Activated naive CD8-positive, alpha-beta T cell treated with anti-CD3 and anti-CD28 coated beads, Interleukin-2, amount 50 U/mL, for 24 hours (primary cell): ENCODE data around the gene SERPINA1.

ENCODE experiments used
- ATAC-seq: fragments of 150-1000 bp; cut with Tn5 transposase; one replicate; pipeline ENCODE4 v1.10.0; 2021
- DNase-seq: peaks from one replicate; pipeline ENCODE4 v3.0.0; 2021
- H3K27ac Mint-ChIP-seq: one replicate; pipeline ENCODE4 v1.8.0; 2021; ENCODE audit warnings: mild to moderate bottlenecking, mixed read lengths
- H3K27me3 Mint-ChIP-seq: one replicate; pipeline ENCODE4 v1.8.0; 2021; ENCODE audit warnings: mixed read lengths
- H3K36me3 Mint-ChIP-seq: one replicate; pipeline ENCODE4 v1.8.0; 2021; ENCODE audit warnings: low read depth, mixed read lengths
- H3K4me1 Mint-ChIP-seq: one replicate; pipeline ENCODE4 v1.8.0; 2021; ENCODE audit warnings: mixed read lengths
- H3K4me3 Mint-ChIP-seq: one replicate; pipeline ENCODE4 v1.8.0; 2021; ENCODE audit warnings: mild to moderate bottlenecking, moderate library complexity, mixed read lengths
- H3K9me3 Mint-ChIP-seq: one replicate; pipeline ENCODE4 v1.8.0; 2021; ENCODE audit warnings: mixed read lengths

The SERPINA1 gene

GRCh38 chr14:94405486-94405885, 17.1 kb upstream of the SERPINA1 start:
- H3K27me3 Mint-ChIP-seq: peaks cover 6% of the 10 kb centered on the region
- H3K4me3 Mint-ChIP-seq: no peak overlapping the region
- peaks cover 19% of the 10 kb centered on the region for H3K9me3 Mint-ChIP-seq
- no peak overlapping the region for H3K27ac Mint-ChIP-seq
- DNase-seq (no peak), ATAC-seq (no peak)
- no peaks in the 10 kb centered on the region for H3K36me3 Mint-ChIP-seq
- no peaks in the 10 kb centered on the region for H3K4me1 Mint-ChIP-seq

DNA sequence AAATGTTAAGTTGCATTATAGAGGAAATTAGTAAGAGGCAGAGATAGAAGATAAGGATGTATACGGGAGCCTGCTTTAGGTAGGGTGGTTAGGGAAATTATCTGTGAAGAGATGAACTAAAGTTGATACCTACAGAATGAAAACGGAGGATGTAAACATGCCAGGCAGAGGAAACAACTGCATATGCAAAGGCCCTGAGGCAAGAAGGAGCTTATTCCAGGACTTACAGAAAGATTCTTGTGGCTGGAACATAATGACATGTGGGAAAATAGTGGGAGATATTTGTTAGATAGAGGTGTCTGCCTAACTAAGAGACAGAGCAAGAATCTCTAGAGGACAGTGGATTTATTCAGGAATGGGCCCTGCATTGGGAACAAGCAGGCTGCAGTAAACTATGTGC, 16.2 kb upstream of the SERPINA1 start:
- no peak for DNase-seq
- H3K4me3 Mint-ChIP-seq: no peak overlapping the region

DNA sequence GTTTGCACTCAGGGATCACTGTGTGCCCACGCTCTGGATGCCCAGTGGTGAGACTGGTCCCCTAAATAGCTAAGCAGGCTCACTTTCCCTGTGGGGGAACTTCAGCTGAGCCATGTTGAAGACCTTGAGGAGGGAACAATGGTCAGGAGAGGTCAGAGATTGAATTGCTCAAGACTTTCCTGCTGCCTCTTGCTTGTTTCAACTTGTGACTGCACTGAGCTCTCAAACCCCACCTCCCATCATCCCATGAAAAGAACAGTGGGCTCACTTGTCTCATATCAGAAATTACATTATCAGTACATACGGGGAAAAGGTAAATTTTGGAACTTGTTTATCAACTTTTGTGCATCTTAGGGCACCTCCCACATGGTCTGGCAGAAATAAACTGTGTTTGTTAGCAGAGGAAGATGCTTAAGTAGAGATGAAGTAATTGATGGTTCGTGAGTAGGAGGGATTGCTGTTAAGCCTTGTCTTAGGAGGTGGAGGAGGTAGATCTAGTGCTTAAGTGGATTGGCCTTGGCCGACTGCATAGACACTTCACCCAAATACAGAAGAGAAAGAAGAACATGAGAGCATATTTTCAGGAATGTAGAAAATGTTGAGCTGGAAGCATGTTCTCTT, 15.0 kb upstream of the SERPINA1 start:
- Mint-ChIP-seq H3K27me3 (peaks cover 8% of the 10 kb centered on the region), H3K36me3 (no peaks in the 10 kb centered on the region), H3K27ac (no peak overlapping the region), H3K4me1 (no peaks in the 10 kb centered on the region), H3K9me3 (peaks cover 13% of the 10 kb centered on the region), H3K4me3 (no peak overlapping the region)
- ATAC-seq (no peak), DNase-seq (no peak)

More for the DNA sequence above, 16.2 kb upstream of the SERPINA1 start:
- H3K9me3 Mint-ChIP-seq: peaks cover 19% of the 10 kb centered on the region
- H3K4me1 Mint-ChIP-seq: no peaks in the 10 kb centered on the region
- no peaks in the 10 kb centered on the region for H3K36me3 Mint-ChIP-seq
- ATAC-seq: no peak
- no peak overlapping the region for H3K27ac Mint-ChIP-seq
- peaks cover 8% of the 10 kb centered on the region for H3K27me3 Mint-ChIP-seq

DNA sequence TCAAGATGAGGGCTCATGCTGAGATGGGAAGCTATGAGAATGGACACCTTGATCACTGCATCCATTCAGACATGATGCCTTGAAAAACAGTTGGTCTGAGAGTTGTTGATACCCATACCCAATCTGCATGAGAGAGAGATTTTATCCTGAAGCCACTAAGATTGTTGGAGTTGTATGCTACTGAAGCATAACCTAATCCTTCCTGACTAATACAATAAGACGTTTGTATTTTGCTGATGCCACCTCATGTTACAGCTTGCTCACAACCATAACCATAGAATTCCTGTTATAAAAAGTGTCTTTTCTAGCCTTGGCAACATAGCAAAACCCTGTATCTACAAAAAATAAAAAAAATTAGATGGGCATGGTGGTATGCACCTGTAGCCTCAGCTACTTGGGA, 12.7 kb upstream of the SERPINA1 start:
- no peak for DNase-seq
- no peak for ATAC-seq
- no peaks in the 10 kb centered on the region for H3K4me1 Mint-ChIP-seq
- peaks cover 18% of the 10 kb centered on the region for H3K27me3 Mint-ChIP-seq
- H3K4me3 Mint-ChIP-seq: no peak overlapping the region
- H3K27ac Mint-ChIP-seq: no peak overlapping the region
- H3K9me3 Mint-ChIP-seq: peaks cover 9% of the 10 kb centered on the region
- H3K36me3 Mint-ChIP-seq: no peaks in the 10 kb centered on the region

GRCh38 chr14:94400422-94400841, 12.0 kb upstream of the SERPINA1 start:
- no peak overlapping the region for H3K27ac Mint-ChIP-seq
- peaks cover 18% of the 10 kb centered on the region for H3K27me3 Mint-ChIP-seq
- DNase-seq: no peak
- ATAC-seq: no peak
- H3K9me3 Mint-ChIP-seq: peaks cover 4% of the 10 kb centered on the region
- no peaks in the 10 kb centered on the region for H3K4me1 Mint-ChIP-seq
- no peaks in the 10 kb centered on the region for H3K36me3 Mint-ChIP-seq
- no peak overlapping the region for H3K4me3 Mint-ChIP-seq

DNA sequence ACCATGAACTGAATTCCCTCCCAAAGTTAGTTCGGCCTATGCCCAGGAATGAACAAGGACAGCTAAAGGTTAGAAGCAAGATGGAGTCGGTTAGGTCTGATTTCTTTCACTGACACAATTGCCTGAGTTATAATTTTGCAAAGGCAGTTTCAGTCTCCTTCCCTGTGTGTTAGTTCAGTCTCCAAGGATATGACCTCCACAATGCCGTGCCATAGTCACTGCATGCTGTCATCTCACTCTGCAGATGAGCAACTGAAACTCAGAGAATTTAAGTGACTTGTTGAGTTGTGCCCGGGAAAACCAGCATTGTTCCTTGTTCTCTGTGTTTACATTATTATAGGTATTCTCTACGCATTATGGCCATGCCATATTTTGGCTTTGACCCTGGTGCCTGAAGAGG, 10.1 kb upstream of the SERPINA1 start:
- Mint-ChIP-seq H3K4me1 (peaks cover 18% of the 10 kb centered on the region), H3K9me3 (peaks cover 4% of the 10 kb centered on the region), H3K36me3 (peaks cover 2% of the 10 kb centered on the region), H3K27ac (no peak overlapping the region), H3K27me3 (peaks cover 18% of the 10 kb centered on the region), H3K4me3 (no peak overlapping the region)
- no peak for ATAC-seq
- no peak for DNase-seq

DNA sequence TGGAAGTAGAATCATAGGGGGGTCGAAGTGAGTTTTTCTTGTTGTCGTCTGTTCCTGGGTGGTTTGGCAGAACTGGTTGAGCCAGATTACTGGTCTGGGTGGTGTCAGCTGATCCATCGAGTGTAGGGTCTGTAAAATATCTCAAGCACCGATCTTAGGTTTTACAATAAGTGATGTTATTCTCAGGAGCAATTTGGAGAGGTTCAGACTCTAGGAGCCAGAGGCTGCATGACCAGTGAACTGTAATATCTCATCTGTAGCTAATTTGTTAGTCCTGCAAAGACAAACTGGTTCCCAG, 9.7 kb upstream of the SERPINA1 start:
- Mint-ChIP-seq H3K36me3 (peaks cover 2% of the 10 kb centered on the region), H3K9me3 (peaks cover 4% of the 10 kb centered on the region), H3K27me3 (peaks cover 18% of the 10 kb centered on the region), H3K27ac (no peak overlapping the region), H3K4me1 (peaks cover 22% of the 10 kb centered on the region), H3K4me3 (no peak overlapping the region)
- ATAC-seq (no peak), DNase-seq (no peak)

DNA sequence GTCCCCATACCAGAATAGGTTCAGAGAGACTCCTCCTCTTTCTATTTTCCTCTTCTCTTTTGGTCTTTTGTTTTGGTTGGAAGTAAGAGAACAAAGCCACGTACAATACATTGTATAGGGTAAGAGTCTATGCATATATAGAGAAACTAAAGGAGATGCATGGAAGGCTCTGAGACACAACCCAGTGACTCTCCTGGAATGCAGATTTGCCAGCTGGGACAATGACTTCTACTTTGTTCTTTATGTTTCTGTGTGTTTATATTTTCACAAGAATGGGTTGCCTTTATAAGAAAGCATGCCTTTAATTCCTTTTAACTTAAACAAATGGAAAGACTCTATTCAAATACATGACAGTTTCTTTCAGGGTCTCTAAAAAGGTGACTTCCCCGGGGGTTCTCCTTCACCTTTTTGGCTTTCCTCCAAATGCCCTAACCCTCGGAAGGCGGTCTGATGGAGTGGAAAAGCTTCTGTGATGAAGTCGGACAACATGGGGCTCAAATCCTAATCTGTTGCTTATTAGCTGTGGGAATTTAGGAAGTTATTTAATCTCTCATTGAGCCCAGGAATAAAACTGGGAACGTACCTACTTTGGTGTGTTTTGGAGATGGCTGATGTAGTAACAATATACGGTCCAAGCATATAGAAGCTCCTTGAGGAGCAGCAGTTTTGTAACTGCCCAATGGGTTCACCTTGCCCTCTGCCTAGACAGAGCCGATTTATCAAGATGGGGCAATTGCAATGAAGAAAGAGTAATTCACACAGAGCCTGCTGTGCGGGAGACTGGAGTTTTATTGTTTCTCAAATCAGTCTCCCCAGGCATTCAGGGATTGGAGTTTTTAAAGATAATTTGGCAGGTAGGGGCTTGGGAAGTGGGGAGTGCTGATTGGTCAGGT, 9.1 kb upstream of the SERPINA1 start:
- peaks cover 4% of the 10 kb centered on the region for H3K9me3 Mint-ChIP-seq
- peaks cover 28% of the 10 kb centered on the region for H3K4me1 Mint-ChIP-seq
- DNase-seq (no peak), ATAC-seq (no peak)
- no peak overlapping the region for H3K4me3 Mint-ChIP-seq
- no peak overlapping the region for H3K27ac Mint-ChIP-seq
- H3K36me3 Mint-ChIP-seq: peaks cover 2% of the 10 kb centered on the region
- peaks cover 18% of the 10 kb centered on the region for H3K27me3 Mint-ChIP-seq

DNA sequence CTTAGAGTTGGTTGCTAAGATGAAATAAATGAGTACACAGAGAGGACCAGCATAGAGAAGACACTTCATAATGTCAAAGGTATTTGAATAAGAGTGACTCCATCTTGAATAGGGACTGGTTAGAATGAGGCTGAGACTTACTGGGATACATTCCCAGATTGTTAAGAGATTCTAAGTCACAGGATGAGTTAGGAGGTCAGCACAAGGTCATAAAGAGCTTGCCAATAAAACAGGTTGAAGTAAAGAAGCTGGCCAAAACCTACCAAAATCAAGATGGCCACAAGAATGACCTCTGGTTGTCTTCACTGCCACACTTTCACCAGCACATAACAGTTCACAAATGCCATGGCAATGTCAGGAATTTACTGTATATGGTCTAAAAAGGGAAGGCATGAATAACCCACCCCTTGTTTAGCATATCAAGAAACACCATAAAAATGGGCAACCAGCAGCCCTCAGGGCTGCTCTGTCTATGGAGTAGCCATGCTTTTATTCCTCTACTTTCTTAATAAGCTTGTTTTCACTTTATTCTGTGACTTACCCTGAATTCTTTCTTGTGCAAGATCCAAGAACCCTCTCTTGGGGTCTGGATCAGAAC, 8.3 kb upstream of the SERPINA1 start:
- Mint-ChIP-seq H3K27me3 (peaks cover 16% of the 10 kb centered on the region), H3K27ac (no peak overlapping the region), H3K36me3 (peaks cover 2% of the 10 kb centered on the region), H3K4me3 (no peak overlapping the region), H3K4me1 (peaks cover 36% of the 10 kb centered on the region), H3K9me3 (peaks cover 4% of the 10 kb centered on the region)
- DNase-seq (no peak), ATAC-seq (no peak)

DNA sequence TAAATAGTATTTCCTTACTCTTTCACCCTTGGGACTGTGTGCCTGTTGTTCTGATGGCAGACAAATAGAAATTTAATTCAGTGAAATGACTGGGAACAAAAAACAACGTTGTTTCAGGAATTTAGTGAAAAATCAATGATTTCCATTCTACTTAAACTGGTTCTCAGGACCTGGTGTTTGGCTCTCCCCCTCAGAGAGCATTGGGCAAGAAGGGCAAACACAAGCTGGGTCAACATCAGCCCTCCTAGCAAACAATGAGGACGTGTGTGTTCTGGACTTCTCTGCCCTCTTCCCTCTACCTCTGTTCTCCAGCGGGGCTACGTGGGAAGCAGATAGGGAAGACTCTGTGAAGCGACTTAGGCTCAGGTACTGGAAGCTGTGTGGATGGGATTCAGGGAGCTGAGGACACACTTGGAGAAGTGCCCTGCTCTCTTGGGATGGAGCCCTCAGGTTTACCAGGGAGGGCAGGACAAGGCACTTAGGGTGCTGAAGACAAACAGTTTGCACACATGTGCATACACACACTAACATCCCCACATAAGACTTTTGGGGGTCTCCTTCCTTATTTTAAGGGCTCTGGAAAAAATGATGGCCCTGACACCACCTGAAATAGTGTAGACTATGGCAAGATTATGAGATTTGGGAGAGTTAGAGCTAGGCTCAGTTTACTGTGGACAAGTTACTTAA, 7.6 kb upstream of the SERPINA1 start:
- Mint-ChIP-seq H3K27me3 (peaks cover 15% of the 10 kb centered on the region), H3K4me3 (no peak overlapping the region), H3K36me3 (peaks cover 2% of the 10 kb centered on the region), H3K27ac (no peak overlapping the region), H3K9me3 (peaks cover 4% of the 10 kb centered on the region), H3K4me1 (peaks cover 41% of the 10 kb centered on the region)
- ATAC-seq: no peak
- DNase-seq: no peak

DNA sequence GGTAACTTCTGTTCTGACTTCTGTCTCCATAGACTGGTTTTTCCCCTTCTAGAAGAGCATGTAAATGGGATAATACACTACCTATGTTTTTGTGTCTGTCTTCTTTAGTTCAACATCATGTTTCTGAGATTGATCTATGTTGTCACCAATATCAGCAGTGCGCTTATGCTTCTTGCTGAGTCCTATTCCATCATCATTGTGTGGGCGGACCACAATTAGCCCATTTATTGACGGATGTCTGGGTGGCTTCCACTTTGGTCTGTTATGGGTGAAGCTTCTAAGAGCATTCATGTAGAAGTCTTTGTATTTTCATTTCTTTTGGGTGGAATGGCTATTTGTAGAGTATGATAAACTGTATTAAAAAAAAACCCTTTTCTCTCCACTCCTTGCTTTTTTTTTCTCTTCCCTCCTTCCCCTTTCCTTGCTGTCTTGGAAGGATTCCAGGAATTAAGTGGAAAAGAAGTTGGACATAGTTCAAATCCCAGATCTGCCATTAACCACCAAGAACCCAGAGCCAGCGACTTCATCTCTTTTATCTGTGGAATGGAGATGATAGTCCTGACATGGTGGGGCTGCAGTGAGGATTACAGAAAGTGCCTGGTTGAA, 7.0 kb upstream of the SERPINA1 start:
- Mint-ChIP-seq H3K4me1 (peaks cover 45% of the 10 kb centered on the region), H3K9me3 (peaks cover 4% of the 10 kb centered on the region), H3K27me3 (peaks cover 12% of the 10 kb centered on the region), H3K4me3 (no peak overlapping the region), H3K36me3 (peaks cover 2% of the 10 kb centered on the region), H3K27ac (peak overlapping the region; percentile 80)
- ATAC-seq (no peak), DNase-seq (no peak)

DNA sequence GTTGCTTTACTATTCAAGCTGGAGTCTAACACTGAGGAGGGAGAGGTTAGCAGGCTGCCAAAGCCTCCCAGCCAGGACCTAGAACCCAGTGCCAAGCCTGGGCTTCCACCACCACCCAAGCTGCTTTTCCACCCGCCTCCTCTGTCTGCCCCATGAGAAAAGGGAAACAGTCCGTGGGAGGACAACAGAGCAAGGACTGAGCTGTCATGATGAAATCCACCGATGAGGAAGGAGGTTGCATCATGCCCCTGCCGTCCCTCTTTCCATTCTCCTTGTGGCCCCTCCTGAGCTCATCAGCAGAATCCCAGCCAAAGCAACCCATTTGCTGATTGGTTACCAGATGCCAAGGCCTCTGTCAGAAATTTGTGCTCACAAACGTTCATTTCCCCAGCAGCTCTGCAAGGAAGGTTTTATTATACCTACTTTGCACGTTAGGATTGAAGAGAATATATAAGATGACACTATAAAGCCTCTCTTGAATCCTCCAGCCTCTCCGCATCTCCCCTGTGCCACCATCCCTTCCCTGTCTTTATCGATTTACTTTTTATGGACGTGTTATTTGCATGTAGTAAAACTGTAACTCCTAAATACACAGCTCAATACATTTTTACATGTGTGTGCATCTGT, 6.3 kb upstream of the SERPINA1 start:
- Mint-ChIP-seq H3K36me3 (peaks cover 2% of the 10 kb centered on the region), H3K27me3 (peaks cover 12% of the 10 kb centered on the region), H3K4me3 (no peak overlapping the region), H3K9me3 (peaks cover 4% of the 10 kb centered on the region), H3K27ac (peak overlapping the region; percentile 80), H3K4me1 (peaks cover 45% of the 10 kb centered on the region)
- DNase-seq (peak; percentile 33), ATAC-seq (peak; percentile 60)

- peaks cover 4% of the 10 kb centered on the region for H3K9me3 Mint-ChIP-seq
- H3K27me3 Mint-ChIP-seq: peaks cover 10% of the 10 kb centered on the region
- peak; percentile 28 for DNase-seq
- peaks cover 45% of the 10 kb centered on the region for H3K4me1 Mint-ChIP-seq
- peaks cover 2% of the 10 kb centered on the region for H3K36me3 Mint-ChIP-seq
- ATAC-seq: peak; percentile 73
- peak overlapping the region; percentile 80 for H3K27ac Mint-ChIP-seq
- no peak overlapping the region for H3K4me3 Mint-ChIP-seq
Observed at GRCh38 chr14:94394025-94394493, 5.7 kb upstream of the SERPINA1 start.

DNA sequence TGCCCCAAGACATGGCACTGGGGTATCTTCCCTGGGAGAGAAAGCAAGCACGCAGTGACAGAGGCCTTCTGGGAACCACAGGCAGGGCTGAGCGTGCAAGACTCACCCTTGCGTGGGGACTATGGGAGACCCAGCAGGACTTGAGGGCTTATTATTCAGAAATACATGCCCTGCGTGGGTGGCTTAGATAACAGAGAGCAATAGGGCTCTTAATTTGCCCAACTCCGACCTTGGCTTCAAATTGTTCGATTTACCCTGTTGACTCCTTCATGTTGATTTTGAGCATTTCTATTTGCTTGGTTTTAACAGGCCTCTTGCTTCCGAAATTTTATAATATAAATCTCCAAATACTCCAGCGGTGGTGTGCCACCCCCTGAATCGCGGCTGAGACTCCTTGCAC, 5.1 kb upstream of the SERPINA1 start:
- DNase-seq (no peak), ATAC-seq (no peak)
- peaks cover 4% of the 10 kb centered on the region for H3K9me3 Mint-ChIP-seq
- H3K4me3 Mint-ChIP-seq: no peak overlapping the region
- peaks cover 10% of the 10 kb centered on the region for H3K27me3 Mint-ChIP-seq
- H3K36me3 Mint-ChIP-seq: peaks cover 2% of the 10 kb centered on the region
- H3K27ac Mint-ChIP-seq: peak overlapping the region; percentile 80
- H3K4me1 Mint-ChIP-seq: peaks cover 45% of the 10 kb centered on the region
